GM13976 (cell line): ENCODE measurements around the gene FRMD4A.

Source experiments
- DNase-seq: peaks from one replicate; pipeline ENCODE4 v3.0.0; 2012; ENCODE audit warnings: low spot score
- in situ Hi-C: fragments of 300-500 bp; cut with MboI; formaldehyde crosslinking; loops from one replicate; pipeline ENCODE4 v1.12.0; 2022; ENCODE audit warnings: low sequenced_read_pairs, mixed read lengths, inconsistent platforms; ENCODE audit not compliant: unreplicated experiment
- TF ChIP-seq, protein P1 (sequence below): IDR thresholded peaks from 2 replicates; pipeline ENCODE4 v1.5.1; 2012; ENCODE audit warnings: borderline replicate concordance, mild to moderate bottlenecking; ENCODE audit not compliant: insufficient read depth; ENCODE audit errors: extremely low read depth, missing control alignments, control extremely low read depth

FRMD4A gene

DNA sequence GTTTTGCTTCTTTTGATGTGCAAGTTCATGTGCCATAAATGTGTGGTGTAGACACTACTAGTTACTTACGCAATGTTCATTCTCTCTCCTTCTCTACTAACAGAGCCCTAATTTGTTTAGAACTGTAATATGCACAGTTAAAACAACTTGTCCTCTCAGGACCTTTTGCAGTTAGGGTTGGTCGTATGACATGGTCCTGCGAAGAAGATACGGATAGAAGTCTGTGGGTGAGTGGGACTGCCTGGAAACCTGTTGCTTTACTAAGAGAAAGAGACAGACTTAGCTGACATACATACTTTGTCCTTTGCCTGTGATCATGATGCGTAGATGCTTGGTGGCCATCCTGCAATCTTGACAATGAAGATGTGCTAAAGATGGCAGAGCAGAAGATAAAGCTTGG is 692.8 kb downstream of the FRMD4A start:
- TF ChIP-seq, protein P1, sequence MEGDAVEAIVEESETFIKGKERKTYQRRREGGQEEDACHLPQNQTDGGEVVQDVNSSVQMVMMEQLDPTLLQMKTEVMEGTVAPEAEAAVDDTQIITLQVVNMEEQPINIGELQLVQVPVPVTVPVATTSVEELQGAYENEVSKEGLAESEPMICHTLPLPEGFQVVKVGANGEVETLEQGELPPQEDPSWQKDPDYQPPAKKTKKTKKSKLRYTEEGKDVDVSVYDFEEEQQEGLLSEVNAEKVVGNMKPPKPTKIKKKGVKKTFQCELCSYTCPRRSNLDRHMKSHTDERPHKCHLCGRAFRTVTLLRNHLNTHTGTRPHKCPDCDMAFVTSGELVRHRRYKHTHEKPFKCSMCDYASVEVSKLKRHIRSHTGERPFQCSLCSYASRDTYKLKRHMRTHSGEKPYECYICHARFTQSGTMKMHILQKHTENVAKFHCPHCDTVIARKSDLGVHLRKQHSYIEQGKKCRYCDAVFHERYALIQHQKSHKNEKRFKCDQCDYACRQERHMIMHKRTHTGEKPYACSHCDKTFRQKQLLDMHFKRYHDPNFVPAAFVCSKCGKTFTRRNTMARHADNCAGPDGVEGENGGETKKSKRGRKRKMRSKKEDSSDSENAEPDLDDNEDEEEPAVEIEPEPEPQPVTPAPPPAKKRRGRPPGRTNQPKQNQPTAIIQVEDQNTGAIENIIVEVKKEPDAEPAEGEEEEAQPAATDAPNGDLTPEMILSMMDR, result no peak
- DNase-seq, result no peak
- in situ Hi-C loops, result no loop called here

DNA sequence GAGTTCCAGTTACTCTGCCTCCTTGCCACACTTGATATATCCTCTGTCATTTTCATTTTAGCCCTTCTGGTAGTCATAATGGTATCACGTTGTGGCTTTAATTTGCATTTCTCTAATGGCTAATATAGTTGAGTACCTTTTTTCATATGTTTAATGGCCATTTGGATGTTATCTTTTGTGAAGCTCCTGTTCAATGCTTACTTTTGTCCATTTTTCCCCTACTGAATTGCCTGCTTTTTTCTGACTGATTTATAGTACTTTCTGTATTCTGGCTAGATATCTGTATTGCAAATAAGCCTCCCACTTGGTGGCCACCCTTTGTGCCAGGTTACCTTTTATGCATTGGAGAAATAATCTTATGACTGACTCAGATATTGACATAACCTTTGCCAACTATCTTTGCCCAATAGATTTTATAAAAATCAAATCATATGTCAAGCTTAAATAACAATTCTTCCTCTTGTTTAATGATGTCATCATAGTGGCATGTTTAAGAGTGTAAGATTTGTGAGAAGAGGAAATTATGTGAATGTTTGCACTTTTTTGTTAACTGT is 693.3 kb downstream of the FRMD4A start:
- TF ChIP-seq, protein P1, result no peak
- in situ Hi-C loops, result no loop called here
- DNase-seq, result no peak

DNA sequence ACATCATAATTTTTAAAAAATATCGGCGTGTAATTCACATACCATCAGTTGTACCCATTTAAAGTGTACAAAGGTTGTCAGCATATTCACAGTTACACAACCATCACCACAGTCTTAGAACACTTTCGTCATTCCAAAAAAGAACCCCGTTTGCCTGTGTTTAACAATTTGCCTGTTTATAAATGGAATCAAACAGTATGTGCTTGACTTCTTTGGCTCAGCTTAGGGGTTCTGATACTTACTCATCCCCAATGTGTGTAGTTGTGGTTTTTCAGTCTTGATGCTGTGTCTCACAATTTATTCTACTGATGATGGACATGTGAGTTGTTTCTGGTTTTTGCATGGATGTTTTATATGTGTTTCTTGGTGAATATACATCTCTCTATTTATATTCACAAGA is 693.9 kb downstream of the FRMD4A start:
- TF ChIP-seq, protein P1, result no peak
- in situ Hi-C loops, result no loop called here
- no peak for DNase-seq

DNA sequence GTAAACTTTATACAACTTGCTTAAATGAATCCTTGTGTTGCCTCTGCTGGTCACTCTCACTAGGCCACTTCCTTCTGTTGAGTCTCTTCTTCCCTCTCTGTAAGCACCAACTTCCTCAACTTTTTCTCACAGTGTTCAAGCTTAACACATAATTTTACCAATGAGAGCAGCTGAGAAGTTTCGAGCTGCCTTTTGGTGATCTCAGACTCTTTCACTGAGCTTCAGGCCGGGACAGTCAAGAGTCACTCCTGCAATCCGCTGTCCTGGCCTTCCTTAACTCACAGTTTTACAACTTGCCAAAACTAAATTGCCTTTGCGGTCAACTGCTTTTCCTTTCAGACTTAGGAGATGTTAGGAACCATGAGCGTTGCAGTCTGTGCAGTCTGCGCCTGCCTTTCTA is 696.5 kb downstream of the FRMD4A start:
- DNase-seq, result no peak
- in situ Hi-C loops, result no loop called here
- TF ChIP-seq, protein P1, result no peak

DNA sequence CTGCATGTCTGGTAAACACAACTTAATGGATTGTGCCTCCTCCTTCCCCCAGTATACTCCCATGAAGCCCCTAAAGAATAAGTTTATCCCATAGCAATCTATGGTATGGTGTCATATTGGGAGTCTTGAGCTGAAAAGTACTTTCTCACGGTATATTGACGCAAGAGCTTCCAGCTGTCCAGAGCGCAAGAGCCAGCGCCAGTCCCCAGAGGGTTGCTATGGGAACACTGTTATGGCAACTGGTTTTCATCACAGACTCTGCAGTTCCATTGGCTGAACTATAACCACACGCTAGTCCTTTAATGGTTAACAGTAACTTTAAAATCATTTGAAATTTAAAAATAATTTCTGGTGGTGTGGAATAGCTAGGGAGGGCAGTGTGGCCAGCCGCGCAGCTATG is 697.0 kb downstream of the FRMD4A start:
- in situ Hi-C loops, result no loop called here
- no peak for DNase-seq
- TF ChIP-seq, protein P1, result no peak

DNA sequence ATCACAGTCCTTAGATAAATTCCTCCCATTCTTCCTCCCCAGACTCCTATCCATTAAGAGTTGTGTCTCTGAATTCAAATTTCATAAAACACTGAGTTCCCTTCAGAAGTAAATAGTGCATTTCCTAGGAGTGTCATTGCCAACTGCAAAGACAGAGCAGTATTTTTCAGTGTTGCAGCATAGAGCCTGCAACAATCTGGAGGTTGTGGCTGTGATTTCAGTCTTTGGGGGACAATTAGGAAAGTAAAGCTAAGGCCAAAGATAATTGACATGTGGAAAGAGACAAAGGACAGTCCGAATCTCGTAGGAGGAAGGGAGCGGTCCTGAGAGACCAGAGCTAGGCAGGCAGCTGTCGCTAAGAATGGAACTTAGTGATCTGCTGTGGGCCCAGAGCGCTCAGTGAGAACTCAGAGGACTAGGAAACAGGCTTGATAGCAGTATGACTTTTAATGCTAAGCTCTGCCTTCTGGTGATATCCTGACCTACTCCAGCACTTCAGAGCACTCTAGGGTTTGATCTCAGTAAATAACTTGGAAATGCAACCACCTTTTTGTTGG is 697.8 kb downstream of the FRMD4A start:
- in situ Hi-C loops, result no loop called here
- TF ChIP-seq, protein P1, result no peak
- no peak for DNase-seq
